NCI-H2227 (cell line): ENCODE results near the gene NDUFB10.
"Not testable (repeated sequence)": the region's sequence is repeated elsewhere in the genome, so short reads cannot be mapped to it uniquely, and the experiment has no call there.

Experiments
- DNase-seq: peaks from one replicate; lab custom pipeline; 2025; ENCODE audit not compliant: unreplicated experiment; lab: John Stamatoyannopoulos, UW

Gene NDUFB10

DNA sequence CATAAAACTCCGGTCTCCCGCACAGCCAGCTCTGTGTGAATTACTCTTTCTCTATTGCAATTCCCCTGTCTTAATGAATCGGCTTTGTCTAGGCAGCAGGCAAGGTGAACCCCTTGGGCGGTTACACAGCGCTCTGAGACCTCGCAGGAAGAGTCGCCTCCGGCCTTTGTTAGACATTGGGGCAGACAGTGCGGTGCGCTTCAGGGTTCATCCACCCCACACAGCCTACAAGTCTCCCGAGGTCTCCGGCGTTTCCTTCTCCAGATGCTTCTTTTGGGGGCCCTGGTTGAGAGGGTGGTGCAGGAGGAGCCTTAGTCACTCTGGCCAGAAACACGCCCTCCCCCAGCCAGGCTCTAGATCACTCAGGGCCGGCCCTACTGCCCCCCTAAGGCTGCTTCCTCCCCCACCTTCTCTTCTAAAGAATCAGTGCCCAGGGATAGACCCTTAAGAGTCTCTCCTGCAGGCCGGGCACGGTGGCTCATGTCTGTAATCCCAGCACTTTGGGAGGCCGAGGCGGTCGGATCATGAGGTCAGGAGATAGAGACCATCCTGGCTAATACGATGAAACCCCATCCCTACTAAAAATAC lies 14.6 kb upstream of the NDUFB10 start:
- DNase-seq: no peak

DNA sequence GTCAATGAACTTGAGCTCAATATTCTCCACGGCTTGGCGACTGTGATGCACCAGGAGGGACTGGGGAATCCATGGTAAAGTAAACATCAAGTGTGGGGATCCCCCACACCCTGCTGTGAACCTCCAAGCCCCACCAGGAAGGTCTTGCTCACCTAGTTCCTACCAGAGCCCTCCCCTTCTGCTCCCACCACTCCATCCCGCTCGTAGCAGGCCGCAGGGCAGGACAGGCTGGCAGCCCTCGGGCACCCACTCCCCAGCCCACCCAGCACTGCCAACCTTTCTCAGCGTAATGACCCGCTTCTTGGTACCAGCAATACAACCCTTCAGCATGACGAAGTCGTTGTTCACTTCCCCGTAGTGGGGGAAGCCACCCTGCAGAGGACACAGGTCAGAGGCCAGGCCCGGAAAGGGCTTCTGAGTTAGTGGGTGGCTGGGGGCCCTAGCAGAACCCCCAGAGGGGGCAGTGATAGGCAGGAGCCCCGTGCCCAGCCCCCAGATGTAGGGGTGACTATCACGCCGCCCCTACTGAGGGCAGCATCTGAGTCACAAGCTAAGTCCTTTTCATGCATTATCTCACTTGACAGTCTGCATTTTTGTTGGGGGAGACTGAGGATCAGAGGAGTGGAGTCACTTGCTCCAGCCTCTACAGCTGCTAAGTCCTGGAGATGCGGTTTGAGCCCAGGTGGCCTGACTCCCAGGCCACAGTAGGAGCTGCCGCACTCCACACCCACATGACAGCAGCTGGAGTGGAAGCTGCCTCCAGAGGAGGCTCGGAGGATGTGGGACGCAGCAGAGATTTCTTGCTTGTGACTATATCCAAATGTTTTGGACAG lies 13.6 kb upstream of the NDUFB10 start:
- no peak for DNase-seq

GRCh38 chr16:1946495-1947368 lies 12.6 kb upstream of the NDUFB10 start:
- no peak for DNase-seq

- DNase-seq: no peak
Observed at GRCh38 chr16:1947369-1947670, 12.0 kb upstream of the NDUFB10 start.

DNA sequence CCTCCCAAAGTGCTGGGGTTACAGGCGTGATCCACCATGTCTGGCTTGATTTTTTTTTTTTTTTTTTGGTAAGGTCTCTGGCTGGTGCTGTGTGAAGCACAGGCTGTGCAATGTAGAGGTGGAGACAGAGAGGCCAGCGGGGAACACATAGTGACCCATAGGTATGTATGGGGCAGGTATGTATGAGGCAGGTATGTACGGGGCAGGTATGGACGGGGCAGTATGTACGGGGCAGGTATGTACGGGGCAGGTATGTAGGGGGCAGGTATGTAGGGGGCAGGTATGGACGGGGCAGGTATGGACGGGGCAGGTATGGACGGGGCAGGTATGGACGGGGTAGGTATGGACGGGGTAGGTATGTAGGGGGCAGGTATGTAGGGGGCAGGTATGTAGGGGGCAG lies 9.8 kb upstream of the NDUFB10 start:
- no peak for DNase-seq

DNA sequence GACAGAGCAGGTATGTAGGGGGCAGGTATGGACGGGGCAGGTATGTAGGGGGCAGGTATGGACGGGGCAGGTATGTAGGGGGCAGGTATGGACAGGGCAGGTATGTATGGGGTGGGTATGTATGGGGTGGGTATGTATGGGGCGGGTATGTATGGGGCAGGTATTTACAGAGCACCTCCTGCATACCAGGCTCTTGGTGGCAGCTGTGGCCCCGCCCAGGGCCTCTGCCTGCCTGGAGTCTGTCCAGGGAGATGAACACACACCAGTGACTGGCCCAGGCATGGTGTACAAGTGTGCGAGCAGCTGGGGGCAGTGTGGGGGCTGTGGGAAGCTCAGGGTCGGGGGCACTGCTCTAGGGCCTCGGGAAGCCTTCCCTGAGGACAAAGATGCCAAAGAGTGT lies 9.3 kb upstream of the NDUFB10 start:
- no peak for DNase-seq

GRCh38 chr16:1950559-1950958 lies 8.8 kb upstream of the NDUFB10 start:
- DNase-seq: no peak

DNA sequence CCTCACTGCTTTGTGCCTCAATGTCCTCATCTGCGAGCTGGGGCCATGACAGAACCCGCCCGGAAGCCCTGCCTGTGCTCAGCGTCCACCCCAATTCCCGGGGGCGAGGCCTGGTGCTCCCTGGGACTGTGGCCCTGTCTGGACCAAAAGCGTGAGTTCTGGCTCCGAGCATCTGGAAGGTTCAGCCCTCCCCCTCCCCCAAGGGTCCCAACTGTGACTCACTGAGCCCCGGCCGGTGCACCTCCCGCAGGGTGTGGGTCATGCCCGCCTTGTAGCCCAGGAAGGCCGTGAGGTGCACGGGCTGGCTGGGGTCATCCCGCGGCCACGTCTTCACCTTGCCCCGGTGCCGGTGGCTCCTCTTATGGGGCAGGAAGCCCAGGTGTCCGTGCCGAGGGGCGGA lies 5.6 kb upstream of the NDUFB10 start:
- DNase-seq: no peak

- not testable (repeated sequence) for DNase-seq
Observed at GRCh38 chr16:1957434-1958142, 1.8 kb upstream of the NDUFB10 start.

DNA sequence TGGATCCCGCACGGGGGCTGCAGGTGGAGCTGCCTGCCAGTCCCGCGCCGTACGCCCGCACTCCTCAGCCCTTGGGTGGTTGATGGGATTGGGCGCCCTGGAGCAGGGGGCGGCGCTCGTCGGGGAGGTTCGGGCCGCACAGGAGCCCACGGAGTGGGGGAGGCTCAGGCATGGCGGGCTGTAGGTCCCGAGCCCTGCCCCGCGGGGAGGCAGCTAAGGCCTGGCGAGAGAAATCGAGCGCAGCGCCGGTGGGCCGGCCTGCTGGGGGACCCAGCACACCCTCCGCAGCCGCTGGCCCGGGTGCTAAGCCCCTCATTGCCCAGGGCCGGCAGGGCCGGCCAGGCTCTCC lies 1.2 kb upstream of the NDUFB10 start:
- DNase-seq: not testable (repeated sequence)

- no peak for DNase-seq
Observed at GRCh38 chr16:1958715-1959268, 546 bp upstream of the NDUFB10 start.

DNA sequence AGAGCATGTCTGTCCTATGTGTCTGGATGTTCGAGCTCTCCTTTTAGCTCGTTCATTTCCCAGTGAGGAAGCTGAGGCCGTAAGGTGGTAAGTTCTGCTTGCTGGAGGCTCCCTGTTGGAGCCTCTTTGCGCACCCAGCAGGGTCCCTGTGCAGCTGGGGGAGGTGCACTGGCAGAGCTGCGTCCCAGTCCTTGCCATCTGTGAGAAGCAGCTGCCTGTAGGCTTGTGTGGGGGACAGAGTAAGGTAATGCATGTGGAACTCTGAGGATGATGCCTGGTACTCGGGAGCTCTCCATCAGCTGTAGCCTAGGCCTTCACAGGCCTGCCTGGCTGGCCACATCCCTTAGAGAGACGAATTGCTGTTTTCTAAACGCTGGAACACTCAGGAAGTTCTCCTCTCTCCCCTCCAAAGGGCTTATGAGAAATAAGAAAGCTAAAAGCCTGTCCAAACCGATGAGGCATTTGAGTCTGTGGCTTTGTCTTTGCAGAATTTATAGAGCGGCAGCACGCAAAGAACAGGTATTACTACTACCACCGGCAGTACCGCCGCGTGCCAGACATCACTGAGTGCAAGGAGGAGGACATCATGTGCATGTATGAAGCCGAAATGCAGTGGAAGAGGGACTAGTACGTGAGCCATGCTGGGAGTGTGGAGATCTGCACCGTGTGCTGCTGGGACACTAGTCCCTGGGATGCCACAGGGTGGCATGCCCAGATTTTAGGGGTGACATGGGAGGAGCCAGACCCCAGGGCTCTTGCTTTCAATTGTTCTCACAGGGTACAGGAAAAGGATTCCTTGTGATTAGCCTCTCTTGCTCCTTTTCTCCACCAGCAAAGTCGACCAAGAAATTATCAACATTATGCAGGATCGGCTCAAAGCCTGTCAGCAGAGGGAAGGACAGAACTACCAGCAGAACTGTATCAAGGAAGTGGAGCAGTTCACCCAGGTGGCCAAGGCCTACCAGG lies 1.6 kb downstream of the NDUFB10 start:
- peak; percentile 52 for DNase-seq

- DNase-seq: no peak
Observed at GRCh38 chr16:1961651-1962067, 2.3 kb downstream of the NDUFB10 start.

- not testable (repeated sequence) for DNase-seq
Observed at GRCh38 chr16:1962161-1963153, 3.1 kb downstream of the NDUFB10 start.

DNA sequence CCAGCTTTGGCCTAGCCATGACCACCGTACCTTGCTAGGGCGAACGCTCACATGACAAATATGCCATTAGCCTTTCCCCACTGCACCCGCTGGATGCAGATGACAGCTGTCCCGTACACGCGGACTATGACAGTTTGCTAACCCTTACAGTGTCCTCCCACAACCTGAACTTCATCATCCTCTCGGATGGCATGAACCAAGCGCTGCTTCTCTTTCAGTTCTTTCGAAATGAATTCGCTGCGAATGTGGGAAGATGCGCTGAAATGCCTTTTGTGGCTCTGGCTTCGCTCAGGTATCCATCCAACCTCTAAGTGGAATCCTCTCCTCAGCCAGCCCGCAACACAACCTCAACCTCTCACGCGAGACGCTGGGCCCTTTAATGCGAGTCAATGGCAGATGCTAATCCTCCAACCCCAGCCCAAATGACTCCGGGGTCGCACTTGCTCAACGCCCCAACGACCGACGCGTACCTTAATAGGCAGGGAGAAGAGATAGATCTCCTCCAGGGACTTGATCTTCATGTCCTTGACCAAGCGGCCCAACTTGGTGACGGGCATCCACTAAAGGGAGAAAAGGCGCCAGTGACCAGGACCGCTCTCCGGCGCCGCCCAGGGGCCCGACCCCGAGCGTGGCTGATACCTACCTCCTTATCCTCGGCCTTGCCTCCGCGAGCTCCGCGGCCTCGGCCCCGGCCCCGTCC lies 4.6 kb downstream of the NDUFB10 start:
- peak; percentile 53 for DNase-seq

DNA sequence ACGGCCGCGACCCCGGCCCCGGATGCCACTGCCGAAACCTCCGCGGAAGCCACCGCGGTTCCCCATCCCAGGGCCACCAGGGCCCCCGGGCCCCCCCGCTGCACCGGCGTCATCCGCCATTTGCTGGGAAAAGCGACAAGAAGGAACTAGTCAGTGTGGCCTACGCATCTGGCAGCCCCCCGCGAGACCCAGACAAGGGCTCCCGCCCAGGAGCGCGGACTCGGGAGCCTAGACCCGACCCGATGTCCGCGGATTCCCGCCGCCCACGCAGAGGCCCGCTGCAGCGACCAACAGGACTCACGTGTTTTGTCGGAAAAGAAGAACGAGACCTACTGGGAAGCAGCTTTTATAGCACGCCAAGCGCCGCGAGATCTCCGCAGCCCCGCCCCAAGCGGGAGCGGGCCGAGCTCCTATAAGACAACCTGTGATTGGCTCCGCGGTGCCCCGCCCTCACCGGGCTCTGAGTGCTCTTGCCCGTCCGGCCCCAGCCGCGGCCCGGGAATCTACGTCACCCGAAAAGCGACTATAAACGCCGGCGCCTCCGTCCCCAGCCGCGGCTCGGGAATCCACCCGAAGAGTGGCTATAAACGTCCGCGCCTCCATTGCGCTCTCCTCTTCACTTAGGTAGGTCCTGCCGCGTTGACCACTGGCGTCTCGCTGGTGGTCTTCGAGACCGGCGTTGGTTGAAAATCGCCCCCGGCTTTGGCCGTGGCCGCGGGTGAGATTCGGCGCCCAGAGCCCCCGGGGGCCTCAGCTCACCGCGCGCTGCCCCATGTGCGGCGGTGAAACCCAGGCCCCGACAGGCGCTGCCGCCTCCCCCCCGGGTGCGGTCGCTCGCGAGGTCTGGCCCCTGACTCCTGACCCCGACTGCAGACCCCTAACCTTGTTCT lies 5.4 kb downstream of the NDUFB10 start, which contains the start of gene RPS2:
Gene RPS2 (minus strand): TSS at position 321 of the 890 bp plus-strand sequence. CDS start 201 bp downstream, at position 120.
- DNase-seq: peak; percentile 99
